Fibroblast of pulmonary artery (primary cell): ENCODE measurements around the gene FOXP4.
"Not testable (repeated sequence)": the region's sequence is repeated elsewhere in the genome, so short reads cannot be mapped to it uniquely, and the experiment has no call there.

Experiments used
- DNase-seq: peaks from one replicate; pipeline ENCODE4 v3.0.0-alpha.2; 2010; ENCODE audit warnings: low read depth
- H3K4me3 ChIP-seq: replicated peaks from 2 replicates; pipeline ENCODE4 v1.5.1; 2011; ENCODE audit warnings: low read depth, mild to moderate bottlenecking, control low read depth, low read length, moderate library complexity
- TF ChIP-seq, protein P1 (sequence below): IDR thresholded peaks from 2 replicates; pipeline ENCODE4 v1.5.1; 2011; ENCODE audit warnings: mild to moderate bottlenecking, control low read depth, low read length, inconsistent platforms; ENCODE audit errors: missing control alignments

The FOXP4 gene

DNA sequence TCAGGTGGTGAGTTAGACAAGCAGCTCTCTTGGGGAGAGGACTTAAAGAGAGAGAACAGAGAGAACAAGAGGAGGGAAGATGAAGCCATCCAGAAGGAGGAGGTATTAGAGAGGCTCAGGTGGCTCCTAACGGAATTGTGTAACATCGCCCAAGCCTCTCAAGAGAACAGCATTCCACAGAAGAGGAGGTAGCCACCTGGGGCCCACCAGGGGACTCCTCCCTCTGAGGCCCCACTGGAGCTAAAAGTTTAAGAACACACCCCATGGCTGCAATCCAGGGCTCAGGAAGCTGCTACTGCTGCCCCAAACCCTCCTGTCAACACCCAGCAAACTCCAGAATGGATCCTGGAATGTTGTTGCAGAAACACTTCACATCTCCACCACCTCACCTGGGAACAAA is 68.5 kb downstream of the FOXP4 start:
- no peak overlapping the region for H3K4me3 ChIP-seq
- DNase-seq, result no peak
- TF ChIP-seq, protein P1, sequence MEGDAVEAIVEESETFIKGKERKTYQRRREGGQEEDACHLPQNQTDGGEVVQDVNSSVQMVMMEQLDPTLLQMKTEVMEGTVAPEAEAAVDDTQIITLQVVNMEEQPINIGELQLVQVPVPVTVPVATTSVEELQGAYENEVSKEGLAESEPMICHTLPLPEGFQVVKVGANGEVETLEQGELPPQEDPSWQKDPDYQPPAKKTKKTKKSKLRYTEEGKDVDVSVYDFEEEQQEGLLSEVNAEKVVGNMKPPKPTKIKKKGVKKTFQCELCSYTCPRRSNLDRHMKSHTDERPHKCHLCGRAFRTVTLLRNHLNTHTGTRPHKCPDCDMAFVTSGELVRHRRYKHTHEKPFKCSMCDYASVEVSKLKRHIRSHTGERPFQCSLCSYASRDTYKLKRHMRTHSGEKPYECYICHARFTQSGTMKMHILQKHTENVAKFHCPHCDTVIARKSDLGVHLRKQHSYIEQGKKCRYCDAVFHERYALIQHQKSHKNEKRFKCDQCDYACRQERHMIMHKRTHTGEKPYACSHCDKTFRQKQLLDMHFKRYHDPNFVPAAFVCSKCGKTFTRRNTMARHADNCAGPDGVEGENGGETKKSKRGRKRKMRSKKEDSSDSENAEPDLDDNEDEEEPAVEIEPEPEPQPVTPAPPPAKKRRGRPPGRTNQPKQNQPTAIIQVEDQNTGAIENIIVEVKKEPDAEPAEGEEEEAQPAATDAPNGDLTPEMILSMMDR, result no peak

DNA sequence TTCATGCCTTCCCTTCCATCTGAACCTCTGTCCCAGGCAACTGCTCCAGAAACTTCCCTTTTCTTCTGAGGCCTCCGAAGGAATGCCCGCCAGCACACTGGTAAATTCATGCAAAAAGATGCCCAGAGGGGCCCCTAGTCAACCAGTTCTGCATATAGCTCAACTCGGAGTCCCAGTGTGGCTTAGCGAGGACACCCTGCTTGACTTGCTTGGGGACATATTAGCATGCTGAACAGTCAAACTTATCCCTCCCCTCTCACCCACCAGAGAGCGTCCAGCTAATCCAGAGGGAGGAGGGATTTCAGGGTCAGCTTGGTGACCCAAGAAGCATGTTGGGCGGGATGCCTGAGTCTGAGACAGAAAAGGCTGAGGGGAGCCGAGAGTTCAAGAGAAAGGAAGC is 69.1 kb downstream of the FOXP4 start:
- TF ChIP-seq, protein P1, result no peak
- H3K4me3 ChIP-seq, result no peak overlapping the region
- DNase-seq, result no peak

DNA sequence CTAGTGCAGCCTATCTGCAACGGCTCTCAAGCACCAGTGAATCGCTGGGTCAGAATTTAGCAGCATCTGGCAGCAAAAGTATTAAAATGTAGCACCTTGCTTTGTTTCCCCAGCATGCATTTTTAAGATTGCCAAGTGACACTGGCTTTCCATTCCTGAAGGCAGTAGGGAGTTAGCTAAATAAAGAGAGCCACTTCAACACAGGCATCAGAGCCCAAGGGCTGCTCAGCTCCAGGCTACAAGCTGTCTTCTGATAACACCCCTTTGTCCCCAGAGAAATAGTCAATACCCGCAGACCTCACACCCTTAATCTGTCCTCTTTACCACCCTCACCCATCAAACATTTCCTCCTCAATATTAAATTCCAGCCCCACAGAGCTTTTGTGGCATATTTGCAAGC is 72.4 kb downstream of the FOXP4 start:
- no peak overlapping the region for H3K4me3 ChIP-seq
- TF ChIP-seq, protein P1, result no peak
- no peak for DNase-seq

DNA sequence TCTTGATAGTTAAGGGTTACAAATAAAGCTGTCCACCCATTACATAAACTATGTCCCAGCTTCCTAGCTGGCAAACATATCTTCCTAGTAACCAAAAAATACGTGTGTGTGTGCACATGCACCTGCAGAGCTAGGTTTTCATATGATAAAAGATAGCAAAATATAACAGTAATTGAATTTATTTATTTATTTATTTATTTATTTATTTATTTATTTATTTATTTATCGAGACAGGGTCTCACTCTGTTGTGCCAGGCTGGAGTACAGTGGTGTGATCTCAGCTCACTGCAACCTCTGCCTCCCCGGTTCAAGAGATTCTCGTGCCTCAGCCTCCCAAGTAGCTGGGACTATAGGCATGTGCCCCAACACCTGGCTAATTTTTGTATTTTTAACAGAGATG is 73.0 kb downstream of the FOXP4 start:
- not testable (repeated sequence) for H3K4me3 ChIP-seq, DNase-seq

DNA sequence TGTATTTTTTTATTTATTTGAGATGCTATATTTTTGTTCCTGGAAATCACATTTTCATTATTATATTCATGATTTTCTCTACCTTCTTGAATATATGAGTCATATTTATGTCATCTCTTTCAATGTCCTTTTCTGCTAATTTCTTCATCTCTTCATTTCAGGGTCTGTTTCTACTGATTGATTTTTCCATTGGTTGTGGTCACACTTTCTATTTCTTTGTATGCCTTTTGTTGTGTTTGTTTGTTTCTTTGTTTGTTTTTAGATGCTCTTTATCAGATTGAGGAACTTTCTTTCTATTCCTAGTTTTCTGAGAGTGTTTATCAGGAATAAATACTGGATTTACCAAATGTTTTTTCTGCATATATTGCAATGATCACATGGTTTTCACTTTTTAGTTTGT is 75.2 kb downstream of the FOXP4 start:
- DNase-seq, result no peak
- TF ChIP-seq, protein P1, result no peak
- H3K4me3 ChIP-seq, result no peak overlapping the region

DNA sequence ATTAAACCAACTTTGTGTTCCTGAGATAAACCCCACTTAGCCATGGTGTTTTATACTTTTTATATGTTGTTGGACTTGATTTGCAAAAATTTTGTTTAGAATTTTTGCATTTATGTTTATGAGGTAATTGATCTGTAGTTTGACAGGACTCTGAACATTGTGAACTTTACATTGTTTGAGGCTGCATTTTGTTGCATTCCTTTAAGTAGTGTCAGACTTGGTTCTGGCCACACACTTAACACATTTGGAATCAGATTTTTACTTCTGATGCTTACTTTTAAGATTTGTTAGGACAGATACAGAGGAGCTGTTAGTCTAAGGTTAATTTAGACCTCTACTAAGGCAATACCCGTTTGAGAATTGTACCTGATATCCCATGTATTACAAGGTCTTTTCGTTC is 75.6 kb downstream of the FOXP4 start:
- TF ChIP-seq, protein P1, result no peak
- no peak for DNase-seq
- no peak overlapping the region for H3K4me3 ChIP-seq

DNA sequence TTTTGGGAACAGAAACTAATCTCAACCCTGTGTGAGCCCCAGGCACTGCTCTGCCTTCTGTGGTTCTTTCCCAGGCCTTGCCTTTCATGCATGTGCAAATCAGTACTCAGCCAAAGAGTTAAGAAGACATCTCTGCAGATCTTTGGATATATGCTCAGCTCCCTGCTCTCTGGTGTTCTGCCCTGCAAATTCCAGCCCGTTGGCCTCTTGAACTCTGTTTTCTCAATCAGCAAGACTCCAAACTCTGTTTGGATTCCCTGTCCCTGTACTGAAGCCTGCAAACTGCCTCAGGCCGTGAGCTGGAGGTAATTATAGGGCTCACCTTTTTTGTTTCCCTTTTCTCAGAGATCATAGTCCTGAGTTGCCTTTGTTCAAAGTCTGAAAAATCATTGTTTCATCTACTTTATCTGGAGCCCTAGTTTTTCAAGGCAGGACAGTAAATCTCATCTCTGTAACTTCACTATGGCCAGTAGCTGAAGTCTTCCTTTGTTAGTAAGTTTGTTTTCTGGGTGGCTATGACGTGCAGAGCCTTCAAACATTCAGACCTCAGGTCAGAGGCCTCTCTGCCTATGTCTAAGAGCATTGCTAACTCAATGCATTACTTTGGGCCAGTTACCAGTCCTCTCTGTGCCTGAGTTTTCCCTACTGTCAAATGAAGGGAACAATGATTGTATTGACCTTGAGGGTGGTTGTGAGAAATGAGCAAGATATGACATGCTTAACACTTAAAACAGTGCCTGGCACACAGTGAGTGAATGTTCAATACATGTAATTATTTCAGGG is 76.2 kb downstream of the FOXP4 start:
- DNase-seq, result no peak
- H3K4me3 ChIP-seq, result no peak overlapping the region
- TF ChIP-seq, protein P1, result no peak
